ENCODE measurements around the gene AK5. TPM values are rescaled to one million over a fixed set of nuclear protein-coding genes. Genes with fewer than 3 reads are reported as not detected.

AK5 gene
- total RNA-seq, 1 donor = 25.3 TPM

- TF ChIP-seq CTCF (IDR thresholded peaks at IDR 0.05; ENCODE audit: extremely low read depth, low read depth, low read length) = no peak
- no peak overlapping the region for H3K27ac ChIP-seq (ENCODE audit: low read depth, low read length)
- H3K4me1 ChIP-seq (ENCODE audit: insufficient read depth, low read length) = no peaks in the 10 kb centered on the region
- H3K36me3 ChIP-seq (ENCODE audit: insufficient read depth, low read length) = peaks cover 44% of the 10 kb centered on the region
- H3K27me3 ChIP-seq (ENCODE audit: insufficient read depth, low read length) = no peaks in the 10 kb centered on the region
- H2AFZ ChIP-seq (ENCODE audit: low read length) = no peak overlapping the region
- H4K20me1 ChIP-seq (ENCODE audit: insufficient read depth, low read length) = no peaks in the 10 kb centered on the region
- no peak for DNase-seq (ENCODE audit: insufficient read length, low spot score, missing footprints)
- H3K9me3 ChIP-seq (ENCODE audit: low read depth, low read length) = no peaks in the 10 kb centered on the region
- H3K79me2 ChIP-seq (ENCODE audit: insufficient read depth, low read length) = peaks cover 25% of the 10 kb centered on the region
- H3K4me3 ChIP-seq (ENCODE audit: insufficient read depth, low read length) = no peak overlapping the region
- H3K4me2 ChIP-seq (ENCODE audit: insufficient read depth, low read length) = no peak overlapping the region
Measured at GRCh38 chr1:77582905-77583304, 301.1 kb downstream of the AK5 start.

- Histone ChIP-seq H3K36me3 (ENCODE audit: insufficient read depth, low read length) (peaks cover 39% of the 10 kb centered on the region), H3K9me3 (ENCODE audit: low read depth, low read length) (no peaks in the 10 kb centered on the region), H3K27ac (ENCODE audit: low read depth, low read length) (no peak overlapping the region), H2AFZ (ENCODE audit: low read length) (no peak overlapping the region), H3K4me3 (ENCODE audit: insufficient read depth, low read length) (no peak overlapping the region), H3K79me2 (ENCODE audit: insufficient read depth, low read length) (peaks cover 31% of the 10 kb centered on the region), H3K4me2 (ENCODE audit: insufficient read depth, low read length) (no peak overlapping the region), H3K4me1 (ENCODE audit: insufficient read depth, low read length) (no peaks in the 10 kb centered on the region), H3K27me3 (ENCODE audit: insufficient read depth, low read length) (no peaks in the 10 kb centered on the region), H4K20me1 (ENCODE audit: insufficient read depth, low read length) (no peaks in the 10 kb centered on the region)
- DNase-seq (ENCODE audit: insufficient read length, low spot score, missing footprints) = no peak
- no peak for TF ChIP-seq CTCF (IDR thresholded peaks at IDR 0.05; ENCODE audit: extremely low read depth, low read depth, low read length)
Measured at GRCh38 chr1:77583483-77583882, 301.7 kb downstream of the AK5 start.

GRCh38 chr1:77584884-77585283 is 303.1 kb downstream of the AK5 start:
- no peak overlapping the region for H3K4me2 ChIP-seq (ENCODE audit: insufficient read depth, low read length)
- H3K27ac ChIP-seq (ENCODE audit: low read depth, low read length) = no peak overlapping the region
- no peaks in the 10 kb centered on the region for H3K27me3 ChIP-seq (ENCODE audit: insufficient read depth, low read length)
- no peak for TF ChIP-seq CTCF (IDR thresholded peaks at IDR 0.05; ENCODE audit: extremely low read depth, low read depth, low read length)
- DNase-seq (ENCODE audit: insufficient read length, low spot score, missing footprints) = no peak
- H3K4me3 ChIP-seq (ENCODE audit: insufficient read depth, low read length) = no peak overlapping the region
- peaks cover 38% of the 10 kb centered on the region for H3K79me2 ChIP-seq (ENCODE audit: insufficient read depth, low read length)
- no peaks in the 10 kb centered on the region for H3K4me1 ChIP-seq (ENCODE audit: insufficient read depth, low read length)
- peaks cover 26% of the 10 kb centered on the region for H3K36me3 ChIP-seq (ENCODE audit: insufficient read depth, low read length)
- H3K9me3 ChIP-seq (ENCODE audit: low read depth, low read length) = no peaks in the 10 kb centered on the region
- H2AFZ ChIP-seq (ENCODE audit: low read length) = no peak overlapping the region
- H4K20me1 ChIP-seq (ENCODE audit: insufficient read depth, low read length) = no peaks in the 10 kb centered on the region

GRCh38 chr1:77585610-77586314 is 303.9 kb downstream of the AK5 start:
- Histone ChIP-seq H3K27me3 (ENCODE audit: insufficient read depth, low read length) (no peaks in the 10 kb centered on the region), H4K20me1 (ENCODE audit: insufficient read depth, low read length) (no peaks in the 10 kb centered on the region), H2AFZ (ENCODE audit: low read length) (no peak overlapping the region), H3K4me3 (ENCODE audit: insufficient read depth, low read length) (no peak overlapping the region), H3K9me3 (ENCODE audit: low read depth, low read length) (no peaks in the 10 kb centered on the region), H3K79me2 (ENCODE audit: insufficient read depth, low read length) (peaks cover 44% of the 10 kb centered on the region), H3K27ac (ENCODE audit: low read depth, low read length) (no peak overlapping the region), H3K36me3 (ENCODE audit: insufficient read depth, low read length) (peaks cover 18% of the 10 kb centered on the region), H3K4me1 (ENCODE audit: insufficient read depth, low read length) (peaks cover 7% of the 10 kb centered on the region), H3K4me2 (ENCODE audit: insufficient read depth, low read length) (no peak overlapping the region)
- no peak for DNase-seq (ENCODE audit: insufficient read length, low spot score, missing footprints)
- TF ChIP-seq CTCF (IDR thresholded peaks at IDR 0.05; ENCODE audit: extremely low read depth, low read depth, low read length) = no peak

All from osteoblast (primary cell).